GM18909 (cell line): ENCODE measurements around the gene PREX1.

Experiments
- ATAC-seq: cut with Tn5 transposase; IDR thresholded peaks from one replicate; pipeline ENCODE4 v1.9.1; 2021; ENCODE audit warnings: mild to moderate bottlenecking; ENCODE audit not compliant: unreplicated experiment, poor library complexity

PREX1 gene

GRCh38 chr20:48687117-48687800 is 140.5 kb downstream of the PREX1 start:
- no peak for ATAC-seq

GRCh38 chr20:48686238-48687116 is 141.3 kb downstream of the PREX1 start:
- ATAC-seq, result no peak

- no peak for ATAC-seq
Observed at GRCh38 chr20:48685300-48685699, 142.5 kb downstream of the PREX1 start.

- ATAC-seq, result no peak
Observed at GRCh38 chr20:48684501-48685041, 143.2 kb downstream of the PREX1 start.

- no peak for ATAC-seq
Observed at GRCh38 chr20:48683467-48684175, 144.2 kb downstream of the PREX1 start.

- no peak for ATAC-seq
Observed at GRCh38 chr20:48682529-48683363, 145.1 kb downstream of the PREX1 start.

GRCh38 chr20:48681873-48682426 is 145.8 kb downstream of the PREX1 start:
- no peak for ATAC-seq

- ATAC-seq, result no peak
Observed at GRCh38 chr20:48681201-48681872, 146.5 kb downstream of the PREX1 start.

GRCh38 chr20:48680650-48681049 is 147.1 kb downstream of the PREX1 start:
- no peak for ATAC-seq

GRCh38 chr20:48679599-48679998 is 148.2 kb downstream of the PREX1 start:
- ATAC-seq, result no peak

GRCh38 chr20:48679011-48679410 is 148.8 kb downstream of the PREX1 start:
- ATAC-seq, result no peak

GRCh38 chr20:48678421-48678820 is 149.4 kb downstream of the PREX1 start:
- no peak for ATAC-seq

GRCh38 chr20:48676795-48677460 is 150.9 kb downstream of the PREX1 start:
- no peak for ATAC-seq

- no peak for ATAC-seq
Observed at GRCh38 chr20:48676125-48676524, 151.7 kb downstream of the PREX1 start.

GRCh38 chr20:48674461-48674860 is 153.3 kb downstream of the PREX1 start:
- ATAC-seq, result no peak

- no peak for ATAC-seq
Observed at GRCh38 chr20:48673507-48673906, 154.3 kb downstream of the PREX1 start.

GRCh38 chr20:48672324-48672723 is 155.5 kb downstream of the PREX1 start:
- ATAC-seq, result no peak

- no peak for ATAC-seq
Observed at GRCh38 chr20:48671141-48671540, 156.7 kb downstream of the PREX1 start.
